ENCODE results near the gene MAP3K14.

GRCh38 chr17:45232514-45233422 is 84.1 kb downstream of the MAP3K14 start:
- TF ChIP-seq CTCF (IDR thresholded peaks at IDR 0.05; ENCODE audit: poor library complexity), result no peak
- no peak for TF ChIP-seq EZH2phosphoT487 (IDR thresholded peaks at IDR 0.05; ENCODE audit: low read depth, severe bottlenecking, unreplicated experiment)
